ENCODE measurements around the gene TRIM24. TPM values are rescaled to one million over a fixed set of nuclear protein-coding genes. Genes with fewer than 3 reads are reported as not detected.

TRIM24 gene
- total RNA-seq, 3 donors from 2014 or later = 17.5 to 21.2 (median 18.9) TPM

- intact Hi-C loops (cut with DNase I, micrococcal nuclease) = no loop called here
- DNase-seq = no peak
- no peak for TF ChIP-seq CTCF (IDR thresholded peaks at IDR 0.05)
- no peaks in the 10 kb centered on the region for H3K9me3 ChIP-seq
- ATAC-seq = no peak
- no peaks in the 10 kb centered on the region for H3K4me1 ChIP-seq (ENCODE audit: low read depth)
- no peak overlapping the region for H3K4me3 ChIP-seq
- no peaks in the 10 kb centered on the region for H3K36me3 ChIP-seq (ENCODE audit: low read depth)
Observed at GRCh38 chr7:138545123-138545522, 85.1 kb downstream of the TRIM24 start.

DNA sequence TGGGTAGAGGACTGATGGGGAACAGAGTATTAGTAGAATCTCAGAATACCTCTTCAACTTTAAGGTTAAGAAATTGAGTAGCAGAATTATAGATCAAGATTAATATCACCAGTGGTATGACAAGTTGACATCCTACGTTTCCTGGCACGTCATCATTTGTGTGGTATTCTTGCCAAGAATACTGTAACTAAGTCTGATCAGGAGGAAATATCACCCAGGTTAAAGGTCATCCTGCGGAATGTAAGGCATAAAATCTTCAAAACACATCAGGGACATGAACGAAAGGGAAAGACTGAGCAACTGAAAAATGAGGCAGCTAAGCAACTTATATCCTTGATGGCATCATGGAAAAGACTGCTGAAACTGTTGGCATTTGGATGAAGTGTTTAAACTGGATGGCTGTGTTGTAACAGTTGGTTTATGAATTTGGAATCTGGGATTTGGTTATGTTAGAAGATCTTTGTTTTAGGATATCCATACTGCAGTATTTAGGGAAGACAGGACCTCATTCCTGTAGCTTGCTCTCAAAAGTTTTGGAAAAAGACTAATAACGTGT, 86.1 kb downstream of the TRIM24 start:
- no peak for DNase-seq
- Histone ChIP-seq H3K36me3 (ENCODE audit: low read depth) (no peaks in the 10 kb centered on the region), H3K4me3 (no peak overlapping the region), H3K4me1 (ENCODE audit: low read depth) (no peaks in the 10 kb centered on the region), H3K9me3 (no peaks in the 10 kb centered on the region)
- no peak for TF ChIP-seq CTCF (IDR thresholded peaks at IDR 0.05)
- intact Hi-C loops (cut with DNase I, micrococcal nuclease) = no loop called here
- no peak for ATAC-seq

DNA sequence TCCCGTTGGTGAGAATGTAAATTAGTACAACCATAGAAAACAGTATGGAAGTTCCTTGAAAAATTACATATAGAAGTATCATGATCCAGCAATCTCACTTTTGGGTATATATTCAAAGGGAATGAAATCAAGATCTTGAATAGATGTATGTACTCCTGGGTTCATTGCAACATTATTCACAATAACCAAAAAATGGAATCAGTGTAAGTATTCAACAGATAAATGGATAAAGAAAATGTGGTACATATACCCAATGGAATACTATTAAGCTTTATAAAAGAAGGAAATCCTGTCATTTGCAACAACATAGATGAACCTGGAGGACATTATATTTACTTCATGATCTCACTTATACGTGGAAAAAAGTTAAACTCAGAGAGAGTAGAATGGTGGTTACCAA, 86.8 kb downstream of the TRIM24 start:
- DNase-seq (no peak), ATAC-seq (no peak)
- no peak for TF ChIP-seq CTCF (IDR thresholded peaks at IDR 0.05)
- H3K36me3 ChIP-seq (ENCODE audit: low read depth) = no peaks in the 10 kb centered on the region
- intact Hi-C loops (cut with DNase I, micrococcal nuclease) = no loop called here
- no peak overlapping the region for H3K4me3 ChIP-seq
- no peaks in the 10 kb centered on the region for H3K9me3 ChIP-seq
- no peaks in the 10 kb centered on the region for H3K4me1 ChIP-seq (ENCODE audit: low read depth)

- Histone ChIP-seq H3K9me3 (no peaks in the 10 kb centered on the region), H3K36me3 (ENCODE audit: low read depth) (no peaks in the 10 kb centered on the region), H3K4me3 (no peak overlapping the region), H3K4me1 (ENCODE audit: low read depth) (no peaks in the 10 kb centered on the region)
- DNase-seq (no peak), ATAC-seq (no peak)
- intact Hi-C loops (cut with DNase I, micrococcal nuclease) = no loop called here
- TF ChIP-seq CTCF (IDR thresholded peaks at IDR 0.05) = no peak
Observed at GRCh38 chr7:138549082-138549481, 89.0 kb downstream of the TRIM24 start.

DNA sequence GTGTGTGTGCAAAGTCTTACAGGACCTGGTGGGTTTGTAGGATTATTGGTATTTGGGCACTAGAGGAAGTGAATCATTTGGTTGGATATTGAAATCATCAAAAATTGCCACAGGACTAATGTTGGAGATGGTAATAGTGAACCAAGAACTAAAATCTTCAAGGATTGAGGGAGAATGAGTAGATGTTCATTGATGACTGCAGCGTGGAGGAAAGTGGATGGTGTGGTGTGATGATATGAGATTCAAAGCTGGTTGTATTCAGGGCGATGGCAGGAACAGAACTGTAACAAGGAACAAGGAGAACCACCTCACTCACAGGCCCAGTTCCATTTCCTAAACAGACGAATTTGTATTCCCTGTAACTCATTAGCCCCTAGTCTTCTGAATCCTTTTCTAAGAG, 90.3 kb downstream of the TRIM24 start:
- TF ChIP-seq CTCF (IDR thresholded peaks at IDR 0.05) = no peak
- H3K4me1 ChIP-seq (ENCODE audit: low read depth) = no peaks in the 10 kb centered on the region
- intact Hi-C loops (cut with DNase I, micrococcal nuclease) = no loop called here
- ATAC-seq (no peak), DNase-seq (no peak)
- H3K36me3 ChIP-seq (ENCODE audit: low read depth) = peaks cover 8% of the 10 kb centered on the region
- H3K9me3 ChIP-seq = peaks cover 10% of the 10 kb centered on the region
- H3K4me3 ChIP-seq = no peak overlapping the region

DNA sequence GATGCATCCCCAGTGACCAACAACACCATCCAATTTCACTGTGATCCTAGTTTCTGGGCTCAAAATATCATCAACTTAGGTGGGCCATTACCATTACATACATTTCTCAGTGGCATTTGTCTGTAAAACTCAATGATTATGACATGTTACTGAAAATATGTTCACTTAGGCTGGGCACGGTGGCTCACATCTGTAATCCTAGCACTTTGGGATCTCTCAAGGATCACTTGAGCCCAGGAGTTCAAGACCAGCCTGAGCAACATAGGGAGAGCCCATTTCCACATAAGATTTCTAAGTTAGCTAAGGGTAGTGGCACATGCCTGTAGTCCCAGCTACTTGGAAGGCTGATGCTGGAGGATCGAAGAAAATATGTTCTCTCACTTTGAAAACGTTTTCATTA, 91.0 kb downstream of the TRIM24 start:
- H3K4me3 ChIP-seq = no peak overlapping the region
- no peak for ATAC-seq
- no peaks in the 10 kb centered on the region for H3K4me1 ChIP-seq (ENCODE audit: low read depth)
- no peak for TF ChIP-seq CTCF (IDR thresholded peaks at IDR 0.05)
- intact Hi-C loops (cut with DNase I, micrococcal nuclease) = no loop called here
- peaks cover 8% of the 10 kb centered on the region for H3K36me3 ChIP-seq (ENCODE audit: low read depth)
- no peak for DNase-seq
- H3K9me3 ChIP-seq = peaks cover 17% of the 10 kb centered on the region

Measured in mucosa of descending colon (tissue), 3 donors.